Glomerular endothelial cell (primary cell): ENCODE results near the gene POLK. TPM values are rescaled to one million over a fixed set of nuclear protein-coding genes. Genes with fewer than 3 reads are reported as not detected.
"Not testable (repeated sequence)": the region's sequence is repeated elsewhere in the genome, so short reads cannot be mapped to it uniquely, and the experiment has no call there.

Experiments used
- DNase-seq: peaks from one replicate; pipeline ENCODE4 v3.0.0-alpha.2; 2011; ENCODE audit warnings: low read depth, low spot score; ENCODE audit errors: extremely low read depth
- total RNA-seq: library from RNA; depleted of rRNA; stranded (reverse); fragments of >200 nt; gene quantifications from 2 replicates; pipeline ENCODE4 v1.2.3, GENCODE V29; 2015

POLK gene
- total RNA-seq, 1 donor from 2014 or later: 26.1 TPM

GRCh38 chr5:75510417-75510835 is 1.3 kb upstream of the POLK start:
- no peak for DNase-seq

- DNase-seq: no peak
Measured at GRCh38 chr5:75510836-75511434, 756 bp upstream of the POLK start.

- DNase-seq: no peak
Measured at GRCh38 chr5:75512383-75513074, 838 bp downstream of the POLK start.

- DNase-seq: no peak
Measured at GRCh38 chr5:75513841-75514240, 2.1 kb downstream of the POLK start.

- no peak for DNase-seq
Measured at GRCh38 chr5:75514323-75514722, 2.6 kb downstream of the POLK start.

GRCh38 chr5:75519761-75520160 is 8.1 kb downstream of the POLK start:
- DNase-seq: no peak

- DNase-seq: no peak
Measured at GRCh38 chr5:75521195-75521594, 9.5 kb downstream of the POLK start.

- no peak for DNase-seq
Measured at GRCh38 chr5:75522025-75522424, 10.3 kb downstream of the POLK start.

GRCh38 chr5:75522542-75522941 is 10.9 kb downstream of the POLK start:
- DNase-seq: no peak

- DNase-seq: no peak
Measured at GRCh38 chr5:75523275-75523674, 11.6 kb downstream of the POLK start.

- DNase-seq: no peak
Measured at GRCh38 chr5:75524071-75524470, 12.4 kb downstream of the POLK start.

- DNase-seq: no peak
Measured at GRCh38 chr5:75524591-75524990, 12.9 kb downstream of the POLK start.

- no peak for DNase-seq
Measured at GRCh38 chr5:75525344-75525743, 13.7 kb downstream of the POLK start.

- no peak for DNase-seq
Measured at GRCh38 chr5:75526070-75526469, 14.4 kb downstream of the POLK start.

GRCh38 chr5:75529185-75529584 is 17.5 kb downstream of the POLK start:
- DNase-seq: no peak

GRCh38 chr5:75532190-75532589 is 20.5 kb downstream of the POLK start:
- DNase-seq: no peak

GRCh38 chr5:75533716-75534115 is 22.0 kb downstream of the POLK start:
- DNase-seq: not testable (repeated sequence)

GRCh38 chr5:75534734-75535133 is 23.0 kb downstream of the POLK start:
- DNase-seq: no peak

- DNase-seq: no peak
Measured at GRCh38 chr5:75536147-75536546, 24.5 kb downstream of the POLK start.

- DNase-seq: no peak
Measured at GRCh38 chr5:75536694-75537360, 25.1 kb downstream of the POLK start.

GRCh38 chr5:75538211-75538610 is 26.5 kb downstream of the POLK start:
- DNase-seq: no peak

- no peak for DNase-seq
Measured at GRCh38 chr5:75545131-75545530, 33.4 kb downstream of the POLK start.
